Measurements from ENCODE around the gene MAGI2. TPM values are rescaled to one million over a fixed set of nuclear protein-coding genes. Genes with fewer than 3 reads are reported as not detected.

The MAGI2 gene
- total RNA-seq, 2 donors from 2014 or later: 3.9 to 10.5 TPM

DNA sequence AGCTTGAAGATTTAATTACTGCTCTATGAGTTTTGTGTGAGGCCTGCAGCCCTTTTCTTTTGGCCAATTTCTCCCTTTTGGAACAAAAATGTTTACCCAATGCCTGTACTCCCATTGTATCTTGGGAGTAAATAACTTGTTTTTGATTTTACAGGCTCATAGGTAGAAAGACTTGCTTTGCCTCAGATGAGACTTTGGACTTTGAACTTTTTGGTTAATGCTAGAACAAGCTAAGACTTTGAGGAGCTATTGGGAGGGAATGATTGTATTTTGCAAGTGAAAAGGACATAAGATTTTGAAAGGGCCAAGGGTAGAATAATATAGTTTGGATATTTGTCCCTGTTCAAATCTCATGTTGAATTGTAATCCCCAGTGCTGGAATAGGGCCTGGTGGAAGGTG lies 152.0 kb downstream of the MAGI2 start:
- DNase-seq (no peak), ATAC-seq (no peak)
- no peaks in the 10 kb centered on the region for H3K9me3 ChIP-seq
- intact Hi-C loops (cut with DNase I): no loop called here
- H3K4me3 ChIP-seq: no peak overlapping the region
- H3K27ac ChIP-seq: no peak overlapping the region
- no peaks in the 10 kb centered on the region for H3K36me3 ChIP-seq (replicated peaks in 1 of 2; ENCODE audit: insufficient read depth in 1 of 2, low read depth in 2 of 2)
- no peaks in the 10 kb centered on the region for H3K4me1 ChIP-seq
- TF ChIP-seq, protein P1, sequence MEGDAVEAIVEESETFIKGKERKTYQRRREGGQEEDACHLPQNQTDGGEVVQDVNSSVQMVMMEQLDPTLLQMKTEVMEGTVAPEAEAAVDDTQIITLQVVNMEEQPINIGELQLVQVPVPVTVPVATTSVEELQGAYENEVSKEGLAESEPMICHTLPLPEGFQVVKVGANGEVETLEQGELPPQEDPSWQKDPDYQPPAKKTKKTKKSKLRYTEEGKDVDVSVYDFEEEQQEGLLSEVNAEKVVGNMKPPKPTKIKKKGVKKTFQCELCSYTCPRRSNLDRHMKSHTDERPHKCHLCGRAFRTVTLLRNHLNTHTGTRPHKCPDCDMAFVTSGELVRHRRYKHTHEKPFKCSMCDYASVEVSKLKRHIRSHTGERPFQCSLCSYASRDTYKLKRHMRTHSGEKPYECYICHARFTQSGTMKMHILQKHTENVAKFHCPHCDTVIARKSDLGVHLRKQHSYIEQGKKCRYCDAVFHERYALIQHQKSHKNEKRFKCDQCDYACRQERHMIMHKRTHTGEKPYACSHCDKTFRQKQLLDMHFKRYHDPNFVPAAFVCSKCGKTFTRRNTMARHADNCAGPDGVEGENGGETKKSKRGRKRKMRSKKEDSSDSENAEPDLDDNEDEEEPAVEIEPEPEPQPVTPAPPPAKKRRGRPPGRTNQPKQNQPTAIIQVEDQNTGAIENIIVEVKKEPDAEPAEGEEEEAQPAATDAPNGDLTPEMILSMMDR (IDR thresholded peaks at IDR 0.05): no peak
- no peak for TF ChIP-seq POLR2A (IDR thresholded peaks at IDR 0.05)
- no peaks in the 10 kb centered on the region for H3K27me3 ChIP-seq

DNA sequence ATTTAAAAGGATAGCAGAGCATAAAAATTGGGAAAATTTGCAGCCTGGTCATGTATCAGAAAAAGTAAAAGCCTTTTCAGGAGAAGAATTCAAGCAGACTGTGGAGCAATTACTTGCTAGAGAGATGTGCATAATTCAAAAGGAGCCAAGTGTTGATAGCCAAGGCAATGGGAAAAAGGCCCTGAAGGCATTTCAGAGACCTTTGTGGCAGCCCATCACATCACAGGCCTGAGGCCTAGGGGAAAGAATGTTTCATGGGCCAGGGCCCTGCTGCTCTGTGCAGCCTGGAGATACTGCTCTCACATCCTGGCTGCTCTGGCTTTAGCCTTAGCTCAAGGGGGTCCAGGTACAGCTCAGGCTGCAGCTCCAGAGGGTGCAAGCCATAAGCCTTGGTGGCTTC lies 152.9 kb downstream of the MAGI2 start:
- DNase-seq (no peak), ATAC-seq (no peak)
- H3K4me3 ChIP-seq: no peak overlapping the region
- H3K27me3 ChIP-seq: no peaks in the 10 kb centered on the region
- no peaks in the 10 kb centered on the region for H3K9me3 ChIP-seq
- no peaks in the 10 kb centered on the region for H3K36me3 ChIP-seq (replicated peaks in 1 of 2; ENCODE audit: insufficient read depth in 1 of 2, low read depth in 2 of 2)
- H3K27ac ChIP-seq: no peak overlapping the region
- intact Hi-C loops (cut with DNase I): no loop called here
- no peaks in the 10 kb centered on the region for H3K4me1 ChIP-seq
- TF ChIP-seq, protein P1 (IDR thresholded peaks at IDR 0.05): no peak
- TF ChIP-seq POLR2A (IDR thresholded peaks at IDR 0.05): no peak

DNA sequence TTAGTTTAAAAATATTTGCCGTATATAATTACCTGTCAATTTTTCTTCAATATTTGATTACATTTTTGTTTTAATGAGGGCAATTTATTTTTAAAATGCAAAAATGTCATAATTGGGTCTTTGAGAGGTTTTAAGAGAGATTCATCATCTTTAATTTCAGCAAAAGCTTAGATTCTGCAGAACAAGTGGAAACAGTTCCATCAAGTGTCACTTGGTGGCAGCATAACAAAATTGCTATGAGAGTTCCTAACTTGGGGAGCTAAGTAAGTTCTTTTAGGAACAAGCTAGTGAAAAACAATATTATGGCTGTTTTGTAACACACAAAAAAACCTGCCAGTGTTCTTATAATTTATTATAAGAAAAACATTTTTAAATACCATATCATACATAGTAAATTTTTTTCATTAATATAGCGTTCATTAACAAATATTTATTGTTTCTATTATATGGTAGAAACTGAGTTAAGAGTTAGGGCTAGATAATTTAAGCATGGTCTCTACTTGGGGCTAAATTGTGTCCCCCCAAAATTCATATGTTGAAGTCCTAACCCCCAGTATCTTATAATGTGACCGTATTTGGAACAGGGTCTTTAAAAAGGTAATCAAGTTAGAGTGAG lies 155.2 kb downstream of the MAGI2 start:
- Histone ChIP-seq H3K27ac (no peak overlapping the region), H3K36me3 (replicated peaks in 1 of 2; ENCODE audit: insufficient read depth in 1 of 2, low read depth in 2 of 2) (no peaks in the 10 kb centered on the region), H3K4me1 (no peaks in the 10 kb centered on the region), H3K9me3 (no peaks in the 10 kb centered on the region), H3K4me3 (no peak overlapping the region), H3K27me3 (no peaks in the 10 kb centered on the region)
- DNase-seq: peak in 3 of 4 donors; percentile 15 to 19 (median 16)
- WGBS, 2 donors: 56 to 57% methylated on average over 3 of the region's 3 CpGs
- intact Hi-C loops (cut with DNase I): no loop called here
- TF ChIP-seq POLR2A (IDR thresholded peaks at IDR 0.05): no peak
- TF ChIP-seq, protein P1 (IDR thresholded peaks at IDR 0.05): peak; percentile 23 to 66 (median 50)
- ATAC-seq: peak; percentile 45

DNA sequence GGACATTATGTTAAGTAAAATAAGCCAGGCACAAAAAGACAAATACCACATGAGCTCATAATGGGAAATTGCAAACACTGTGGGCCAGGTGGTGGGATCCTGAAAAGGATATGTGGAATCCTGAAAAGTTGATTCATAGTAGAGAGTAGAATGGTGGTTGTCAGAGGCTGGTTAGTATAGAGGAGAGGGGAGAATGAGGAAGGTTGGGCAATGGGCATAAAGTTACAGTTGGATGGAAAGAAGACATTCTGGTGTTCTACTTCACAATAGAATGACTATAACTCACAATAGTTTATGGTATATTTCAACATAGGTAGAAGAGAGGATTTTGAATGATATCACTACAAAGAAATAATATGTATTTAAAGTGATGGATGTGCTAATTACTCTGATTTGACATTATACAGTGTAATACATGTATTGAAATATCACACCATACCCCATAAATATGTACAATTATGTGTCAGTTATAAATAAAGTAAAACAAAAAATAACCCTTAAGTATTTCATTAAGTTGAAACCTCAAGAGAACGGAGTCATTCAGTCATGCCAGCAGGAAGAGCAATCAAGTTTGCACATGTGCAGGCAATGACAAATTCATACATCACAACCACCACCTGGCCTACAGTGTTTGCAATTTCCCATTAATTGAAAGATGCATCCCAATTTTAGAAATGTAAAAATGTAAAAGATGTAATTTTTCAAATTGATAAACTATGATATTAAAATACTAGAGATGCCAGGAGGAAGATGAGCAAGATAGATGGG lies 156.7 kb downstream of the MAGI2 start:
- no peaks in the 10 kb centered on the region for H3K27me3 ChIP-seq
- H3K4me1 ChIP-seq: no peaks in the 10 kb centered on the region
- intact Hi-C loops (cut with DNase I): no loop called here
- TF ChIP-seq POLR2A (IDR thresholded peaks at IDR 0.05): no peak
- TF ChIP-seq, protein P1 (IDR thresholded peaks at IDR 0.05): no peak
- DNase-seq (no peak), ATAC-seq (no peak)
- H3K4me3 ChIP-seq: no peak overlapping the region
- H3K9me3 ChIP-seq: no peaks in the 10 kb centered on the region
- WGBS, 2 donors: 29 to 43% methylated on average over 1 of the region's 1 CpG
- no peaks in the 10 kb centered on the region for H3K36me3 ChIP-seq (replicated peaks in 1 of 2; ENCODE audit: insufficient read depth in 1 of 2, low read depth in 2 of 2)
- H3K27ac ChIP-seq: no peak overlapping the region

All from body of pancreas (tissue), 4 donors.